Stimulated activated CD8-positive, alpha-beta memory T cell treated with anti-CD3 and anti-CD28 coated beads, Interleukin-7, amount 100 ng/mL, for 4 hours (primary cell): Measurements from ENCODE around the gene NUP35.

Source experiments
- DNase-seq, 2 donors: peaks; one replicate each; pipeline ENCODE4 v3.0.0-alpha.2; 2020; ENCODE audit warnings: low read depth in 2 of 2

Gene NUP35

GRCh38 chr2:183209395-183210028 is 85.3 kb downstream of the NUP35 start:
- DNase-seq = no peak
